T-helper 1 cell (primary cell): ENCODE data around the gene CYTH1.
A peak's percentile ranks its signal among the peaks of the same experiment; 100 is the strongest.

Source experiments
- DNase-seq, 5 donors: peaks; one replicate each; pipeline ENCODE4 v3.0.0-alpha.2; 2012 to 2020

CYTH1 gene

DNA sequence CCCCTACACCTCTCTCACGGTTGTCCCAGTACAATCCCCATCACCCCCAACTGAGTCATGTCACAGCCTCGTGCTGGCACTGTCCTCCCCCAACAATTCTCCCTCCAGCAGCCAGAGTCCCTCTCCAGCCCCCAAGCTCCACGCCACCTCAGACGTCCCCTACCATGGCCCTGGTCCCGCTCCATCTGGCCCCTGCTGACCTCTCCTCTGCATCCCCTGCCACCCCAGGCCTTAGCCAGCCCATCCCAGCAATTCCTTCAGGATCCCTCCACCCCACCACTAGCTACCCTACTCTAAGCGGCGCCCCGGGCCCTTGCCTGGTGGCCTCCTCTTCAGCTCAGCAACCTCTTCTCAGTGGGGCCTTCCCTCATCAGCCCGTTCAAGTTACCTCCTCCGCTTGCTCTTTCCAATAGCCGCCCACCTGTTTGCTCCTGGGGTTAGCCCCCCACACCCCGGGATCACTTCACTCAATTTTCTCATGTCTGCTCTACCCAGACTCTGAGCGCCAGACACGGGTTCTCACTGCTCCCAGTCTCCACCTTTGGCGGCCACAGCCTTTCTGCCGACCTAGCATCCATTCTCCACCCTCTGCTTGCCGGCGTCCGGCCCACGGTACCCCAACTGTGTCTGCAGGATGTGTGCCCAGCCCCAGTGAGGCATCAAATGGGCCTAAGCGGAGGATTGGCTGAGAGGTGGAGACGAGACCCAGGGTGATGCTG lies 112.7 kb downstream of the CYTH1 start:
- no peak for DNase-seq

DNA sequence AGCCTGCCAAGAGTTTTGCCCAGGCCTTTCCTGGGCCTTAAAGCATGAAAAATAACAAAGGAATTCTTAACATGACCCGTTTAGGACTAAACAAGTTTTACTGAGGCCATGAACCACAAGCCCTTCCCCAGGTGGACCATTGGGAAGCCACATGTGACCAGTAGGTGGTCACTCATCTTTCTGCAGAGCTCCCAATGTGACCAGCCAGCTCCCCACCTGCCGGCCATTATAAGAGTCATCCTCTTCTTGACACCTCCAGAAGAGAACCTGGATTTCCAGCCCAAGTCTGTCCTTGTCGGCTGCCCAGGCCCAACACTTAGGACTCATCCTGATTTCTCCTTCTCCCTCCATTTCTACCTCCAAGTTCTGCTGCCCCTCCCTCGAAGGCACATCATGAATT lies 113.2 kb downstream of the CYTH1 start:
- DNase-seq, result no peak

DNA sequence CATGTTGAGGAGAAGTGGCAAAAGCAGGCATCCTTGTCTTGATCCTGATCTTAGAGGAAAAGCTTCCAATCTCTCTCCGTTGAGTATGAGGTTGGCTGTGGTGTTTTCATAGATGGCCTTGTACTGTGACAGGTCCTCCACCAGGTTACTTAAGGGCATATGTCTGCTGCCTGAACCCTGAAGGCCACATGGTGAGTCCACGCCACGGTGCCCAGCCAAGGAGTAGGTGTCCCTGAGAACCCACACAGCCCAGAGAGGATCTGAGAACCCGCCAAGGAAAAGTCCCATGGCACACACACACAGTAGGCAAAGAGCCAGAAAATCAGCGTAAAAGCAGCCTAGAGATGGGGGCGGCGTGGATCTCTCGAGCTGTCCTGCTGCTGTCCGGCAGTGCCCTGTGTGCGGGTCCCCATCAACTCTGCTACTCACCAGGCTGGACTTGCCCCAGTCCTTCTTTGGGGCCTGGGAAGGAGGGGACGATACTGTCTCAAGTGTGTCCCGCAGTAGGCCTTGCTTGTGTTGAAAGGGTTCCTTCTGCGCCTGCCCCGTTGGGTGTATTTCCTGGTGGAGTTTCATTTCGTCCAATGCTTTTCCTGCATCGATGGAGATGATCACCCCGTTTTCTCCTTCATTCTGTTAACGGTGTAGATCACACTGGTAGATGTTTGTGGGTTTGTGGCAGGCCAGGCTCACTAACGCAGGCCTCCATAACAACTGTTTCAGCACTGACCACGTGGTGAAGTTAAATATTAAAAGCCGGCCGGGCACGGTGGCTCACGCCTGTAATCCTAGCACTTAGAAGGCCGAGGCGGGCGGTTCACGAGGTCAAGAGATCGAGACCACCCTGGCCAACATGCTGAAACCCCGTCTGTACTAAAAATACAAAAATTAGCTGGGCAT lies 114.1 kb downstream of the CYTH1 start:
- DNase-seq, result no peak

DNA sequence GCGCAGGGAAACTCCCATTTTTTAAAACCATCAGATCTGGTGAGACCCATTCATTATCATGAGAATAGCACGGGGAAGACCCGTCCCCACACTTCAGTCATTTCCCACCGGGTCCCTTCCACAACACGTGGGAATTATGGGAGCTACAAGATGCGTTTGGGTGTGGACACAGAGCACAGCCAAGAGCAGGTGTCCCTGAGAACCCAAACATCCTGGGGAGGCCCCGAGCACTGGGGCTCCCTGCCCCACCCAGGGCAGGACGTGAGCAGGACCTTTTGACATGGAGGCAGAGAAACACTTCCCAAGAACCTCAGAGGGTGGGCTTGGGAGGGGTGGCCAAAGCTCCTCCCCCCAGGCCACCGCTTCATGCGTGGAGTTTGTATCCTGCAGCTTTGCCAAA lies 115.0 kb downstream of the CYTH1 start:
- DNase-seq, result no peak

DNA sequence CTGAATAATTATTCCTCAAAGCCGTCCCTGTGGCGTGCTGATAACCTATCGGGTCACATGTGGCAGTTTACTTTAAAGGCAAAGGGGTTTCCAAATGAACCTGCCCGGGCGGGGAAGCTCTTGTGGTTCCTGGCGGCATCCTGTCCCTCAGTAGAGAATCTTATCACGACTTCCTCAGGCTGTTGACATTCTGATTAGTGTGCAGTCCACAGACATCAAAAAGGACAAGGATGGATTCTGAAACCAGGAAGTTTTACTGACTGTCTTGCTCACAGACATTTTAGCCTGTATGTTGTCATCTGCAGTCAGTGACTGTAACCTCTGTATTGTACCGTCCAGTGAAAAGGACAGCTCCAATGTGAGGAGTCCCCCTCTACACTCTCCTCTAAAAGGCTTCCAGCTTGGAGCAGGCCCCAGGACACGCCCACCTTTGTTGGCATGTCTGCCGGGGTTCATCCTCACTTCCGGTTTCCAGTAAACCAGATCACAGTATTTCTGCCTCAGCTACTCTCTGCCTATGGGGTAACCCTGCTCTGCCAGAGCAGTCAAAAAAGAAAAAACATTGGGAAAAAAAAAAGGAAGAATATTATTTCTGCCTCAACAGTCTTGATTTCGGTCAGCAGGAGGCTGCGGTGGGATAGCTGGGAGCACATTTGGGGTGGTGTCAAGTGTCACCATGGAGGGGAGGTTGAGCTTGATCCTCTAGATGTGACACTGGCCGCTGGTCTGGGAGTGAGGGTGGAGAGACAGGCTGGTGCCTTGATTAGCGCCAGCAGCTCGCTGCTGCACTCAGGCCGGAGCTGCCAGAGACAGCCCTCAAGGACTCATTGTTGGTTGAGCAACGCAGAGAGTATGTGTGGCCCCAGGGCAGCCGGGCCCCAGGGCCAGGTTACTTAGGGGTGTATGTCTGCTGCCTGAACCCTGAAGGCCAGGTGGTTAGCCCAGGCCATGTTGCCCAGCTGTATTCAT lies 115.8 kb downstream of the CYTH1 start:
- peak in 4 of 5 donors; percentile 26 to 72 (median 48) for DNase-seq

DNA sequence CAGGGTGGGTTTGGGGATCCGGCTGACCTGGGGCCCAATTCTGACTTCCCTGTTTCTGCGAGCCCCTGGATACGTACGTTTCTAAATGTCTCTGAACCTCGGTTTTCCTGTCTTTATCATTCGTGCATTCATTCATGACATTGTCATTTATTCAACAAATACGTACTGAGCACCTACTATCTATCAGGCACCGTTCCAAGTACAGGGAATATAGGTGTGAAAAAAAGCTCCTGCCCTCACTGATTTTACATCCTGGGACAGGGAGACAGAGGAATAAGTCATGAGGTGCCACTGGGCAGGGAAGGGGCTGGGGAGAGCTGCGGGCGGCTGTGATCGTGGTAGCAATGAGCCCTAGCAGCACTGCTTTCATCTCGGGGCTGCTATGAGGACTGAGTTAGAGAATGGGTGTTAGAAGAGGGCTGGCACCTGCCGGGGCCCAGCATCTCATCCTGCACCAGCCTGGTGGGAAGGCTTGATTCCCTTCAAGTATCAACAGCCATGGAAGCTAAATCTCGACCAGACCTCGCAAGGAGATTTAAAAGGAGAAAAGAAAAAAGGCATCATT lies 116.6 kb downstream of the CYTH1 start:
- DNase-seq, result no peak

DNA sequence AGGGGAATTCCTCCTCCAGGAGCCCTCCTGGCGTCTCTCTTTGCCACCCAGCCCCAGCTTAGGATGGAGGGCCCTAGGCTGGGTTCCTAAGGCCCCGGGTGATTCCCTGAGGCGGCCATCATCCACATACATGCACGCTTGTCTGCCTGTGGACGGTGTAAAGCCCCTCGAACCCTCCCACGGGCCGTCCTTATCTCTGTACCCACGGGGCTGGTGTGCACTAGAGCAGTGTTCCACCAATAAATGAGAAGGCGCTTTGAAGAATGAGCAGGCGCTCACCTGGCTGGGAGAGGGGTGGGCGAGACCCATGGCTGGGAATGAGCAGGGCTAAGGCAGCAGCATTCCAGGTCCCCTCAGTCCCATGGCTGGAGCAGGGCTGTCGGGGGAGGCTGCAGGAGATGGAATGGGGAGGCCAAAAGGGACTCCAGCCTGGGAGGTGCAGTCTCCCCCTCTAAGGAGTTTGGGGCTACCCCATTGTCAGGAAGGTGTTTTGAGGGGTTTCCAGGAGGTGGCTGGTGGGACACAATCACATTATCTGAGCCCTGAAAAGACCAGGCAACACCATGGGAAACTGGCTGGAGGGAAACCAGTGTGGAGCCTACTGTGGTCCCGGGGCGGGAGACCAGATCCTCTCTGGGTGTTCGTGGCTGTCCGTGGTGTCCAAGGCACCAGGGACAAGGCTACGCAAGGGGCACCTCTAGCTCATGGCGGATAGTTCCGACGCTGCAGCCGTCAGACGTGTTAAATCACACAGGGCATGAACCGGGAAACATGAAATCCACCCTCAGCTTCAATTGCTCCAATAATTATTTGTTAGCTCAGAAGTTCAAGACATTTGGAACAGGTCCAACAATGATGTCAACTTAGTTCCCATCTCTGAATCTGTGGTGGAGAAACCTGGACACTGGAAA lies 117.3 kb downstream of the CYTH1 start:
- DNase-seq, result no peak

DNA sequence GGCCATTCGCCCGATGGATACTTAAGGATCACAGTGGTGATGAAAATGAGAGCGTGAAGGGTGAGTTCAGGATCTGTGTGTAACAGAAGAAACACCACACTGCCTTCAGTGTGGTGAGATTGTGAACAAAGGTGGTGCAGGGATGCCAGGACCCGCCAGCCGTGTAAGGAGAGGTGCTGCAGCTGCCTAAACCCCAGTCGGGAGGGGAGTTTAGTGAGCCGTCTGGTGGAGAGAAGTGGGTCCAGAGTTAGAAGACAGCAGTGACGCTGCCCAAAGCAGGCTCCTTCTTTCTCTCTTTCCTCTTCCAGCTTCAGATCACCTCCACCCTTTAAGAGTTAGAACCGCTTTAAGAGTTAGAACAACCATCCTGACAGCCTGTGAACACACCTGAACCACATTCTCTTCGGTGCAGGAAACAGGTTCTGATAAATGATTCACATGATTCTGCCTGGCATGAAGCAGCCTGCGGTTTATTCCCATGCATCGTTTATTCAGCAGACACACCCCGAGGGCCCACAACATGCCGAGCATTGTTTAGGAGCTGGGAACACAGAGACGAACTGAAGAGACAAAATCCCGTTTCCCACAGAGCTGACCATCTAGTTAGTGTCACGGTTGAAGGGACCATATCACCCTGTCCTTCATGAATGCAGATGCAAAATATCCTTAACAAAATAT lies 120.8 kb downstream of the CYTH1 start:
- DNase-seq, result no peak

DNA sequence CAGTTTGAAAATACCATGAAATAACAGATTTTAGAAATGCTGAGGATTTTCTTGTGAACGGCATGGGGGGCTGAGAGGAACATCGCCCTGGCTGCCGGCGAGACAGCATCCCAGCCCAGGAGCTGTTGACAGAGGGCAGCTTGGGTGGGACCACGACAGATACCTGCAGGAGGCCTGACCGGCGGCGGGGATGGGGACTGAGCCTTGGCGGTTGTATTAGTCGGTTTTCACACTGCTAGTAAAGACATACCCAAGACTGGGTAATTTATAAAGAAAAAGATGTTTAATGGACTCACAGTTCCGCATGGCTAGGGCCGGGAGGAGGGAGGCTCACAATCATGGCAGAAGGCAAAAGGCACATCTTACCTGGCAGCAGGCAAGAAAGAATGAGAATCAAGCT lies 122.5 kb downstream of the CYTH1 start:
- no peak for DNase-seq

DNA sequence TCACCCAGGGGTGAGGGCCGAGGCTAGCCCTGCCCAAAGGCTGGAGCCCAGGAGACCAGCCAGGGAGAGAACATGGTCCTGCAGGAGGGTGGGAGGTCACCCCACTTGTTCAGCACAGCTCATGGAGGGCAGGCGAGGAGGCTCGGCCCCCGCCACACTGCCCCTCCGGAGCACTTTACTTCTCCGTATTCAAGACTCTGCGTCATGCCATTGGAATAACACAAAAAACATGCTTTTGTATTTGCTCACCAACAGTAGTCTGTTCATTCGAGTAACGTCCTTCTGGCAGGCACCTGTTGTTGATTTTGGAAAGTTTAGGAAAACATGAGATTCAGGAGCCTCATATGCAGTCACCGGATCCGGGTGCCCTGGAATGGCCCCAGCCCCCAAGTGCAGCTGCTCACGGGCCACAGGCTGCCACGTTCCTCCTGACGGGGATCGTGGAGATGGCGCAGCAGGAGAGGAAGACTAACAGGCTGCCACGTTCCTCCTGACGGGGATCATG lies 123.7 kb downstream of the CYTH1 start:
- DNase-seq, result no peak

DNA sequence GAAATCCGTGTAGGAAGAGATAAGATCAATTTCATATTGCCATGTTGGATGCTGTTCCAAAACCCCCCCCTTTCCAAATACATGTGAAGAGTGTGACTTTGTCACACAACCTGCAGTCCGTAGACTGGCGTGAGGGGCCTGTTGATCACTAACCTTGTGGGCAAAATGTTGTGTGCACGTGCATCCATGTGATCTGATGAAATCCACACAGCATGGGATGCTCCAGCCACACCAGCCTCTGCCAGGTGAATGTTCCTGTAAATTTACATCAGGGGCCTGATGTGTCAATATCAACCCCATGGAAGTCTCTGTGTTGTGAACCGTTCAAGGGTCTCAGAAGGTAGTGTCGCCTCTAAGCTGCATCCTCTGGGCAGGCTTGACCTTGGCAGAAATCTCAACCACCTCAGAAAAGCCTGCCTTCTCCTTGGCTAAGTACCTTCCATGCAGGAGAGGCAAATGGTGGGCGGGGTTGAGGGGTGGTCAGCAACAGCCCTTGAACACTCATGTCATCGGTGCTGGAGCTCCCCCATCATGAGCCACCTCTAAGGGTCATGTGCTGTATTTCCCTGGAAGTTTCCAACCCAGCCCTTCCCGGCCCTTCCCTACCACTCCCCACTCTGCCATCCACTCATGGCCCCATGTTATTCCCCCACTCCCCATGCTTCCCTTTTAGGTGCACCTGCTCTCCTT lies 126.7 kb downstream of the CYTH1 start:
- no peak for DNase-seq

DNA sequence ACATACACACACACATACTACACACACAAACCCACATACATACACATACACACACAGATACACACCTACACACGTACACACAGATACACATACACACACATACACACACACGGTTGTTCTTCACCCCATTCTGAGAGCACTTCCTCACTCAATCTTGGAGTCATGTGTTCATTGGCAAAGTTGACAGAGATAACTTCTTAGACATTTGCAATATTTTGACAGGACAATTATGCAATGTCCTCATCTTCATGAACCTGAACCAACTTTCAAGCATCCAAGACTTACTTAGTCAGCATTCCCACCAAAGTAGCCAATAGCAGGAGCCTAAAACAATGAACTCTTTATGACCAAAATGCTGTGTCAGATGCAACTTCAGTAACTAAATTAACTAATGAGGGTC lies 127.7 kb downstream of the CYTH1 start:
- DNase-seq, result no peak

DNA sequence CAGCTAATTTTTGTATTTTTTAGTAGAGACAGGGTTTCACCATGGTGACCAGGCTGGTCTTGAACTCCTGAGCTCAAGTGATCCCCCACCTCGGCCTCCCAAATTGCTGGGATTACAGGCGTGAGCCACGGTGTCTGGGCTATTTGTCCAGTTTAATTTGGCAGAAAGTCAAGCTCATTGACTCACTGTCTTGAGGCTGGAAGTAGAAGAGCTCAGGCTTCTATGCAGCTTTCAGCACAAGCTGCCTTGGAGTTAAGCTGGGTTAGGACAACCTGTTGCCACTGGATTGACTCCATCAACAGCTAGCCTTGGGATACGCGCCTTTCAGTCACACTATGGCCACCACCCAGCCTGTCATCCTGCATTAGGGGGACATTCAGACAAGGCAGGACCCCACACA lies 128.7 kb downstream of the CYTH1 start:
- DNase-seq, result no peak

DNA sequence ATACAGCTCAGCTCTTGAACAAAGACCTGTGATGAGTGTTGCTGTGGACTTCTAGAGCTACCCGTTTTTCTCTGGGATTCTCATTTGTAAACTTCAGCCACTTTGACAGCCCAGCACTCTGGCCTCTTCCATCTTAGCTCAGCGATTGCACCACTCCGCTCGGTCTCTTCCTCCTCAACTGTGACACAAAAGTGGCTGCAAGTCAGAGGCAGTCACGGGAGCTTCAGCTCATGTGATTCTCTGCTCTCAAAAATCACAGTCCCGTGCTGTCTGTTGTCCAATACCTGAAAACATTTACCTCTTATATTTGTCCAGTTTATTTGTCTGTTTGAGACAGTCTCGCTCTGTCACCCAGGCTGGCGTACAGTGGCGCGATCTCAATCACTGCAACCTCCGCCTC lies 129.2 kb downstream of the CYTH1 start:
- DNase-seq, result no peak

DNA sequence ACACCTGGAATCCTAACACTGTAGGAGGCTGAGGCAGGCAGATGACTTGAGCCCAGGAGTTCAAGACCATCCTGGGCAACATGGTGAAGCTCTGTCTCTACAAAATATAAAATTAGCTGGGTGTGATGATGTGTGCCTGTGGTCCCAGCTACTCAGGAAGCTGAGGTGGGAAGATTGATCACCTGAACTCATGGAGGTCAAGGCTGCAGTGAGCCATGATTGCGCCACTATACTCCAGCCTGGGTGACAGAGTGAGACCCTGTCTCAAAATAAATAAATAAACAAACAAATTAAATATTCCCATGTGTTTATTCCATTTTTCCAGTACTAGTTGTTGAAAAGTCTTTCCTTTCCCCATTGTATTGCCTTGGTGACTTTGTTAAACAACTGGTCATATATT lies 130.0 kb downstream of the CYTH1 start:
- no peak for DNase-seq

DNA sequence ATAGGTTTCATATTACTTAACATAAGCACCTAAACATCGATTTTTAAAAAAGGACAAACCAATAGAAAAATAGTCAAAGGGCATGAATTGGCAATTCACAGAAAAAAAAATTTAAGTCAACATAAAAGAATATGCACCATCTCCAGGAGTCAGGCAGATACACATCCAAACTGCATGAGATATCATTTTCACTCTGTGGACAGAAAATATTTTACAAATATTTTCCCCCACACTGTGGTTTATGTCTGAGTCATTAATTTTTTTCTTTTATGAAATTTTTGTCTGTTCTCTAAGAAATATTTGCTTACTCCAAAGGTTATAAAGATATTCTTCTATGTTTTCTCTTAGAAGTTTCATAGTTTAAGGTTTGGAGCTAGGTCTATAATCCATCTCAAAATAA lies 130.5 kb downstream of the CYTH1 start:
- no peak for DNase-seq

DNA sequence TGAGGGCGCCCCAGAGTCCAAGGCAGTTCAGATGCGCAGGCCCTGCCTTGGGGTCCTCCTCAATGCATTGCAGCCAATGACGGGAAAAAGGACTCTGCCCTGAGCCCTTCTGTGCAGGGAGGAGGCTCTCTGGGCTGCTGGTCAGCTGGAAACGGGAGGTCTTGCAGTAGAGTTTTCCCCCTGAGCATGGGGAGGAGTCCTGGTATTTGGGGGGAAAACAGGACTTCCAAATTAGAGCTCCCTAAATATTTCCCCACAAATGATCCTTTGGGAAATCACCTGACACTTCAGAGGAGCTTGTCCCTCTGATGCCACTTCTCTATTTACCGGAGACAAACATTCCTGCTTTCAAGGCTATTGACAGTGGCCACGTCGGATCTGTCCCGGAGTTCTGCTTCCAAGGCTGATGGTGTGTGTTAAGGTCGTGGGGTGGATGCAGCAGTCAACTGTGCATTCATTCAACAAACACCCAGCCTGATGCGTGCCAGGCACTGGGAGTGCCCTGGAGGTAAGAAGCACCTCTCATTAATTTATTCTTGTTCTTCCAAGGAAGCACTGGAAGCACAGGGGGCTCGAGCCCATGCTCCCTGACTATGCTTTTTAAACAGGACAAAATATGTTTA lies 131.9 kb downstream of the CYTH1 start:
- no peak for DNase-seq

DNA sequence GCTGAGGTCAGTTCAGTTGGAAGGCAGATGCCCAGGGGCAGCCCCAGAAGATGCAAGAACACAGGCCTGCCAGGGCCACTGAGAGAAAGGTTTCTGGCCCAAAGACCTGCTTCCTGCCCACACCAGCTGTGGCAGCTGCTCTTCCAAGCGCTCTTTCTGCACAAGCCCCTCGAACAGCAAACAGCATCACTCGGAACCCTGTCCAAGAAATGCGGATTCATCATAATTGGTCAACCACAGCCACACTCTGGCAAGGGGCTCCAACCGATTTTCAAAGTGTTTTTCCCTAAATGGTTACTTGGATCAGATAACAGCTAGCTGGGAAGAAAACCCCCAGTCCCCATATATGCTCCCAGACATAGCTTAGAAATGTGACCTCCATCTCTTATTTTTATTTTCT lies 133.8 kb downstream of the CYTH1 start:
- no peak for DNase-seq

DNA sequence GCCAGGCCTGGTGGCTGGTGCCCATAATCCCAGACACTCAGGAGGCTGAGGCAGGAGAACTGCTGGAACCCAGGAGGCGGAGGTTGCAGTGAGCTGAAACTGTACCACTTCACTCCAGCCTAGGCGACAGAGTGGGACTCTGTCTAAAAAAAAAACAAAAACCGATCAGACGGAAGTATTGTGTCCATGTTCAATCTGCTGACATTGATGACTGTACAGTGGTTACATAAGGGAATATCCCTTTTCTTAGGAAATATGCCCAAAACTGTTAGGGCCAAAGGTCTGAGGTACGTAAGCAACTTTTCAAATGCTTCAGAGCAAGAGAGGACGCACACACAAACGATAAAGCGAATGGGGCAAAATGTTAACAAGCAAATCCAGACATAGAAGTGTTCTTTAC lies 135.0 kb downstream of the CYTH1 start:
- DNase-seq, result no peak
